Measurements from ENCODE around the gene PRR22.
"Not testable (repeated sequence)": the region's sequence is repeated elsewhere in the genome, so short reads cannot be mapped to it uniquely, and the experiment has no call there.

Gene PRR22

GRCh38 chr19:5790559-5791520 is 6.3 kb upstream of the PRR22 start, which contains the start of gene DUS3L:
Gene DUS3L, minus strand, starts transcription at chr19:5791163. Its CDS starts 22 bp downstream, at chr19:5791141.
- peak; percentile 98 for DNase-seq (ENCODE audit: low read depth)

GRCh38 chr19:5789886-5790558 is 5.5 kb upstream of the PRR22 start:
- DNase-seq (ENCODE audit: low read depth), result no peak

- DNase-seq (ENCODE audit: low read depth), result no peak
Observed at GRCh38 chr19:5789351-5789761, 4.8 kb upstream of the PRR22 start.

DNA sequence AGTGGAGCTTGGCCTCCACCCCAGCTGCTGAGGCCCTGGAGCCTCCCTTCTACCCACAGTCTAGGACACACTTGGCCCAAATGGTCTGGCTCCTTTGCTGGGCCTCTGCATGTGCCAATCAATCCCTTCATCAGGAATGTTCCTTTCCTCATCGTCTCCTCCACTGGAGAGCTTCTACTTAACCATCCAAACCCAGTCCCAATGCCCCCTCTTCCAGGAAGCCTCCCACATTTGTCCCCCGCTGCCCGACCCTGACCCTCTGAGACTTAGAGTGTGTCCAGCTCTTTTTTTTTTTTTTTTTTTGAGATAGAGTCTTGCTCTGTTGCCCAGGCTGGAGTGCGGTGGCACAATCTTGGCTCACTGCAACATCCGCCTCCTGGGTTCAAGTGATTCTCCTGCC is 3.9 kb upstream of the PRR22 start:
- no peak for DNase-seq (ENCODE audit: low read depth)

DNA sequence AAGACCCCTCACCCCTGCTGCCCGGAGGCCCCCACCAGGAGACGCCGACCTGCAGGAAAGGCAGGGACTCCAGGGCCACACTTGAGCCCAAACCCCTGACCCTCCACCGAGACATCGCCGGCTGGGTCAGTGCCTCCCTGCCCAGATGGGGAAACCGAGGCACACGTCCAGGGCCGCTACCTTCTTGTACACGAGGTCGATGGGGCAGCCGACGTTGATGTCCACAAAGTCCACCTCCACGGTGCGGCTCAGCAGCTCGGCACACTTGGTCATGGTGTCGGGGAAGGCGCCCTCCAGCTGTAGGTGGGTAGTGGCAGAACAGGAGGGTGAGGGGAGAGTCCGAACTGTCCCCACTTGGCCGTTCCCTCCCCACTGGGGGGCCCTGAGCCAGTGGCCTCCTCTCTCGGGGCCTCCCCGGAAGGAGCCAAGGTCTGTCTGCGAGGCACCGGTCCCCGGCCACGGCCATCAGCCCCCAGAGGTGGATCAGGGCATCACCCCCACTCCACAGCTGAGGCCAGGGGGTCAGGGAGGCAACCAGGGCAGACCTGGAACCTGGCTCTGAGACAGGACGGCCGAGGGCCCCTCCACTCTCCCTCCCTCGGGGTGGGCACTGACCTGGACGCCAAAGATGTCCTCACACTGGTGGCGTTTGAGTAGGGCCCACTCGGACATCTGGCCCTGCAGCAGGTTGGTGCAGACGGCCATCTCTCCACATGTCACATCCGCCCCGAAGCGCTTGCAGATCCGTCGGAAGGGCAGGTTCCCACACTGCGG is 3.0 kb upstream of the PRR22 start:
- no peak for DNase-seq (ENCODE audit: low read depth)

DNA sequence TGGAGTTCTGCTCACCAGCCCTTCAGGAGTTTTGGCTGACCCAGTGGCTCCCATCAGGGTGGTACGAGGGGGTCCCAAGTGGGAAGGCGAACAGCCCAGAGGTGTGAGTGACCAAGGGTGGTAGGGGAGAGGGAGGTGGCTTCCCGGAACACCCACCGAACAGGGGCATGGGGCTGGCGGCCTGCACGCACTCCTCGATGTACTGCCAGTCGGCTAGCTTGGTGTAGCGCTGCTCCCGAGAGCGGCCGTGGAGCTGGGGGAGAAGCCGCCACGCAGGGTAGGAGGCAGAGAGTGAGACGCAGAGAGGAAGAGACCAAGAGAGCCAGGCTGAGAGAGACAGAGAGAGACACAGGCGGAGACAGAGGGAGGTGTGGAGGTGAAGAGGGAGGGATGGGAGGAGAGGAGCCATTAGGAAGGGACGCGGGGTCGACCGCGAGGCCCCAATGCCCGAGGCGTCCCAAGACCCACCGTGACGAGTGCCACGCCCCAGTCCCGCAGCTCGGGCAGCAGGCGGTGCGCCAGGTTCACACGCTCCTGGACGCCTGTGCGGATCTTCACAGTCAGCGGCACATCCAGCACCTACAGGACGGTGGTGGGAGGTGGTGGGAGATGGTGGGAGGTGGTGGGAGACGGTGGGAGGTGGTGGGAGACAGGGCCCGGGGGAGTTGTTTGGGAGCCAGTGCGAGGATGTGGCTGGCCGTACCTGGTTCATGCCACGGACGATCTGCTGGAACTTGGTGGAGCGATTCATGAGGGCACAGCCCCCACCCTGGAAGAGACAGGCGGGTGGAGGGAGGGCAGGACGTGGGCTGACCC is 2.3 kb upstream of the PRR22 start:
- DNase-seq (ENCODE audit: low read depth), result no peak

- no peak for DNase-seq (ENCODE audit: low read depth)
Observed at GRCh38 chr19:5785423-5785822, 877 bp upstream of the PRR22 start.

DNA sequence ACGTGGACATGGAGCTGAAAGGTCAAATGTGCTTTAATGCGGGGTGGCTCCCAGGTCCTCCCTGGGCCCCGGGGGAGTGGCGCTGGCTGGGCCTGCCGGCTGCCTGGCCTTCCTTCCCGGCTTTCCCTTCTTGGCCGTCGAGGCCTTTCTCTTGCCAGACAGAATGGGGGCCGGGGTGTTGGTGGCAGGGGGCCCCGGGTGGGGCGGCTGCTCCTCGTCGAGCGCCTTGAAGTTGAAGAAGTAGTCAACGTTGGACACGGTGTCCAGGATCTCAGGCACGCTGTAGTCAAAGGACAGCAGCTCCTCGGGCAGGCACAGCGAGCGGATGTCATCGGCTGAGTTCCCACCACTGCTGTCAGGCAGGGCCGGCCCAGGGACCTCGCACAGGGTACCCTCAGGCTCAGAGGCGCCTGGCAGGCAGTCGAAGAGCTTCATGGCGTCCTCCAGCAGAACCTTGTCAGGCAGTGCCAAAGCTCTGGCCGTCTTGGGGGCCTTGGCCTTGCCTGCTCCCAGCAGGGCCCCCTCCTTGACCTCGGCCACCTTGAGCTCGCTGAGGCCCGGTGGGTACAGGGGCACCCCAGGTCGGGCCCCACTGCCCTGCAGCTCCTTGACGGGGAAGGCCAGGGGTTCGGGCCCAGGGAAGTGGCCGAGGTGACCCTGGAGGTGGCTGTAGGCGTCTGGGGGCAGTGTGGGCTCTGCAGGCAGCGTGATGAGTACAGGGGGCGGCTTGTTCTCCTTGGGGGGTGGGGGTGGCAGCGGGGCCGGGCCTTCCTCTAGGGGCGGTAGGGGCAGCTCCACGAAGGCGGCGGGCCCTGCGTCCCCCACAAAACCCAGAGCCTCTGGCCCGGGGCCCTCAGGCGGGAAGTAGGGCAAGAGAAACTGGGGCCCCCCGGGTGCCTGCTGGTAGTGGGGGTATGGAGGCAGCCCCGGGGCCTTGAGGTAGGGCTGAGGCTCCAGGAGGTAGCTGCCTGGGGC is 1.3 kb downstream of the PRR22 start:
- DNase-seq (ENCODE audit: low read depth), result no peak

GRCh38 chr19:5782322-5782721 is 2.2 kb downstream of the PRR22 start:
- DNase-seq (ENCODE audit: low read depth), result no peak

DNA sequence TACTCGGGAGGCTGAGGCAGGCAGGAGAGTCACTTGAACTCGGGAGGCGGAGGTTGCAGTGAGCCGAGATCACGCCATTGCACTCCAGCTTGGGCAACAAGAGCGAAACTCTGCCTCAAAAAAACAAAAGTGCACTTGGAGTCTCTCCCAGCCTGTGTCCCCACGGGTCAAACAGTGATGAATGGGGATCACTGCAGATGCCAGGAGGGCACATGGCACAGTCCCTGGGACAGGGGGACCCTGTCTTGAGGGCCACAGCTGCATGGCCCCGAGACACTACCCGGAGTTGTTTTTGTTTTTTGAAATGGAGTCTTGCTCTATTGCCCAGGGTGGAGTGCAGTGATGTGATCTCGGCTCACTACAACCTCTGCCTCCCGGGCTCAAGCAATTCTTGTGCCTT is 3.6 kb downstream of the PRR22 start:
- not testable (repeated sequence) for DNase-seq (ENCODE audit: low read depth)

GRCh38 chr19:5778402-5778801 is 6.1 kb downstream of the PRR22 start:
- DNase-seq (ENCODE audit: low read depth), result no peak

DNA sequence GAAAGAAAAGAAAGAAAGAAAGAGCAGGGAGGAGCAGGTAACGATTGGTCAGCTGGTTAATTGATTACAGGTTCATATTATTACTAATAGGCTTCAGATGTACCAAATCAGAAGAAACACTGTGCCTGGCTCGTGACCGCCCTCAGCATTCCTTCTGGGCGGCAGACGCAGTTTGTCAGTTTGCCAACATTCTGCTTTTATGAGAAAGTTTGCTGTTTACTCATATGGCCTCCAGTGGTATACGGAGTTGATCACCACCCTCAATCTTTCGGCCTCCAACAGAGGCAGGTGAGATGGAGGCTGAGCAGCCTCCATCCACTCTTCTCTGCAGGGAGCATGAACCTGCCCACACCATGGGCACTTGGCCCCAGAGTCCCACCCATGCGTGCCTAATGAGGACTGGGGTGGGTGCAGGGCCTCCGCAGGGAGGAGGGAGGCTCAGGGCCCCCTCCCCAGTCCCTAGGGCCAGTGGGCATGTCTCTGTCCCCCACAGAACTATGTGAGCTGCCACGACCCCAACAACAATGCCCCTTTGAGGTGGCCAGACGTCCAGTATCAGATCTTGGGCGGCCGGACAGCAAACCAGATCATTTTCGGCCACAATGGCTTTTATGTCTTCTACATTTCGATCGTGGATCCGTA is 8.8 kb downstream of the PRR22 start:
- peak; percentile 75 for DNase-seq (ENCODE audit: low read depth)

DNA sequence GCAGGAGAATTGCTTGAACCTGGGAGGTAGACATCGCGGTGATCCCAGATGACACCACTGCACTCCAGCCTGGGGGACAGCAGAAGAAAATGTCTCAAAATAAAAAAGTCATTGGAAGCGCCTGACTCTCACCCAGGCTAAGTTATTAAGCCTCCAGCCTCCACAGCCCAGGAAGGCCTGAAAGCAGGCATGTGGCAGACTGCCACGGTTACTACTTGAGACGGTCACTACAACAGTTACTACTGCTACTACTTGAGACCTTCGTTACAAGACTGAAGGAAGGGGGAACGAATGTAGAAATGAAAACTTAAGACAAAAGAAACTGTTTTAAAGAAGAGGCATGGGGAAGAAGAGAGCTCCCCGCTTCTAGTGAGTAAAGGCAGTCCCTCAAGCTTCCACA is 9.6 kb downstream of the PRR22 start:
- DNase-seq (ENCODE audit: low read depth), result peak; percentile 29

GRCh38 chr19:5773276-5773675 is 11.3 kb downstream of the PRR22 start:
- DNase-seq (ENCODE audit: low read depth), result no peak

DNA sequence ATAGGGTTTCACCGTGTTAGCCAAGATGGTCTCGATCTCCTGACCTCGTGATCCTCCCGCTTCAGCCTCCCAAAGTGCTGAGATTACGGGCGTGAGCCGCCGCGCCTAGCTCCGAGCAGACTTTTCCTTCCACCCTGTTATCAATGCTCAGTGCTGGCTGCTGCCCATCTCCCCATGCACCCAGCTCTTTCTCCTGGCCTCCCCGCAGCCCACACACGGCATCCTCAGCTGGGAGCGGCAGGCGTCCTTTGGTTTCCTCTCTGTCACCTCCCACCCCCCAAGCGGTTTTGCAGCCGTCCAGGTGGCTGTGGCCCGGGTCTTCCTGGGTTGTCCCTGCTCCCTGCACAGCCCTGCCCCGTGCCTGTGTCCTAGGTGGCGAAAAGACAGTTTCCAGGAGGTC is 12.1 kb downstream of the PRR22 start:
- no peak for DNase-seq (ENCODE audit: low read depth)

GRCh38 chr19:5767949-5768348 is 16.6 kb downstream of the PRR22 start:
- DNase-seq (ENCODE audit: low read depth), result no peak

- DNase-seq (ENCODE audit: low read depth), result no peak
Observed at GRCh38 chr19:5765220-5765619, 19.3 kb downstream of the PRR22 start.

- DNase-seq (ENCODE audit: low read depth), result no peak
Observed at GRCh38 chr19:5762608-5763217, 21.8 kb downstream of the PRR22 start.

DNA sequence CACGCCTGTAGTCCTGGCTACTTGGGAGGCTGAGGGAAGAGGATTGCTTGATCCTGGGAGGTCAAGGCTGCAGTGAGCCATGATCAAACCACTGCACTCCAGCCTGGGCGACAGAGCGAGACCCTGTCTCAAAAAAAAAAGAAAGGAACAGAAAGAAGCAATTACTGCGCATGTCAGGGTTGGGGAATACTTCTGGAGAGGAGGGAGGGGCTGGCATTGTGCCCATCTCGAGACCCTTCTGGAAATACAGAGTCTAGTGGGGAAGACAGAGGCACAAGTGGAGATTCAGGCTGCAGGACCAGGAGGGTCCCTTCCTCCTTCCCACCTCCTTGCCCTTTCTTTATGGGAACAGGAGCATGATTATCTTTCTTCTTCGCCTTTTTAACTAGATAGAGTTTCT is 30.8 kb downstream of the PRR22 start:
- no peak for DNase-seq (ENCODE audit: low read depth)

Measured in fibroblast of the conjunctiva (primary cell).